Activated T-helper 2 cell treated with anti-CD3 and anti-CD28 coated beads, Interferon-gamma antibody, Interleukin-2, Interleukin-4, amounts not matched to agents 10 μg/mL and 5 μg/mL and 100 μg/mL, durations not matched to agents 14 hours and 24 hours and 36 hours (primary cell): Measurements from ENCODE around the gene MRPL43. TPM values are rescaled to one million over a fixed set of nuclear protein-coding genes. Genes with fewer than 3 reads are reported as not detected.

ENCODE experiments used
- DNase-seq: peaks from one replicate; pipeline ENCODE4 v3.0.0; 2021; ENCODE audit warnings: low spot score
- H3K27ac Mint-ChIP-seq: one replicate; pipeline ENCODE4 v1.8.0; 2021; ENCODE audit warnings: mixed read lengths
- H3K27me3 Mint-ChIP-seq: one replicate; pipeline ENCODE4 v1.8.0; 2021; ENCODE audit warnings: low read depth, mixed read lengths
- H3K36me3 Mint-ChIP-seq: one replicate; pipeline ENCODE4 v1.8.0; 2021; ENCODE audit warnings: low read depth, mixed read lengths
- H3K4me1 Mint-ChIP-seq: one replicate; pipeline ENCODE4 v1.8.0; 2021; ENCODE audit warnings: low read depth, mixed read lengths
- H3K4me3 Mint-ChIP-seq: one replicate; pipeline ENCODE4 v1.8.0; 2021; ENCODE audit warnings: low read depth, mild to moderate bottlenecking, moderate library complexity, mixed read lengths
- H3K9me3 Mint-ChIP-seq: one replicate; pipeline ENCODE4 v1.8.0; 2021; ENCODE audit warnings: mixed read lengths
- intact Hi-C: fragments of 100-400 bp; cut with micrococcal nuclease; formaldehyde crosslinking; loops from one replicate; pipeline ENCODE4 v1.15.1; 2023
- total RNA-seq: library from RNA; stranded (reverse); gene quantifications from 2 replicates; pipeline ENCODE4 v1.2.3, GENCODE V29; 2022

Gene MRPL43
- total RNA-seq, 1 donor from 2014 or later, result 62.7 TPM

- Mint-ChIP-seq H3K36me3 (no peaks in the 10 kb centered on the region), H3K27me3 (peaks cover 29% of the 10 kb centered on the region), H3K4me3 (no peak overlapping the region), H3K9me3 (no peaks in the 10 kb centered on the region), H3K4me1 (peaks cover 27% of the 10 kb centered on the region), H3K27ac (no peak overlapping the region)
- DNase-seq, result no peak
- intact Hi-C loops, result no loop called here
Observed at GRCh38 chr10:101015582-101015973, 28.3 kb upstream of the MRPL43 start.

- intact Hi-C loops, result loop anchor here (5.0 kb wide), 1 partner anchor 48 kb away; the partner anchor contains the start of gene SEMA4G
- no peaks in the 10 kb centered on the region for H3K9me3 Mint-ChIP-seq
- H3K4me3 Mint-ChIP-seq, result no peak overlapping the region
- no peak for DNase-seq
- H3K36me3 Mint-ChIP-seq, result no peaks in the 10 kb centered on the region
- H3K27ac Mint-ChIP-seq, result no peak overlapping the region
- H3K27me3 Mint-ChIP-seq, result peaks cover 28% of the 10 kb centered on the region
- H3K4me1 Mint-ChIP-seq, result peaks cover 27% of the 10 kb centered on the region
Observed at GRCh38 chr10:101014966-101015581, 27.8 kb upstream of the MRPL43 start.

- Mint-ChIP-seq H3K4me1 (peaks cover 26% of the 10 kb centered on the region), H3K4me3 (no peak overlapping the region), H3K36me3 (no peaks in the 10 kb centered on the region), H3K9me3 (no peaks in the 10 kb centered on the region), H3K27me3 (peaks cover 25% of the 10 kb centered on the region), H3K27ac (peak overlapping the region; percentile 40)
- peak; percentile 58 for DNase-seq
- intact Hi-C loops, result loop anchor here (5.0 kb wide), 1 partner anchor 47 kb away; the partner anchor contains the start of gene SEMA4G
Observed at GRCh38 chr10:101014230-101014884, 27.1 kb upstream of the MRPL43 start.

GRCh38 chr10:101013365-101013825, 26.1 kb upstream of the MRPL43 start:
- intact Hi-C loops, result loop anchor here (1.0 to 5.0 kb wide), 3 partner anchors 14 to 46 kb away; partner anchors contain the start of genes LZTS2 and SEMA4G
- Mint-ChIP-seq H3K27ac (peak overlapping the region; percentile 6), H3K4me3 (no peak overlapping the region), H3K9me3 (no peaks in the 10 kb centered on the region), H3K27me3 (peaks cover 22% of the 10 kb centered on the region), H3K36me3 (no peaks in the 10 kb centered on the region), H3K4me1 (peaks cover 23% of the 10 kb centered on the region)
- no peak for DNase-seq

GRCh38 chr10:101012525-101013364, 25.4 kb upstream of the MRPL43 start:
- H3K27ac Mint-ChIP-seq, result peak overlapping the region; percentile 6
- H3K9me3 Mint-ChIP-seq, result no peaks in the 10 kb centered on the region
- no peaks in the 10 kb centered on the region for H3K36me3 Mint-ChIP-seq
- DNase-seq, result peak; percentile 68
- intact Hi-C loops, result loop anchor here (1.0 to 5.0 kb wide), 3 partner anchors 13 to 45 kb away; partner anchors contain the start of genes LZTS2 and SEMA4G
- H3K4me3 Mint-ChIP-seq, result no peak overlapping the region
- peaks cover 23% of the 10 kb centered on the region for H3K4me1 Mint-ChIP-seq
- H3K27me3 Mint-ChIP-seq, result peaks cover 20% of the 10 kb centered on the region

- DNase-seq, result no peak
- Mint-ChIP-seq H3K27me3 (peaks cover 11% of the 10 kb centered on the region), H3K4me1 (peaks cover 23% of the 10 kb centered on the region), H3K27ac (no peak overlapping the region), H3K9me3 (no peaks in the 10 kb centered on the region), H3K36me3 (no peaks in the 10 kb centered on the region), H3K4me3 (no peak overlapping the region)
- intact Hi-C loops, result loop anchor here (2.0 to 5.0 kb wide), 2 partner anchors 21 to 44 kb away; partner anchors contain the start of gene SEMA4G
Observed at GRCh38 chr10:101011517-101012423, 24.5 kb upstream of the MRPL43 start.

GRCh38 chr10:101010329-101010728, 23.0 kb upstream of the MRPL43 start:
- Mint-ChIP-seq H3K9me3 (no peaks in the 10 kb centered on the region), H3K4me3 (no peak overlapping the region), H3K36me3 (peaks cover 3% of the 10 kb centered on the region), H3K4me1 (peaks cover 20% of the 10 kb centered on the region), H3K27me3 (peaks cover 3% of the 10 kb centered on the region), H3K27ac (no peak overlapping the region)
- DNase-seq, result no peak
- intact Hi-C loops, result loop anchor here (5.0 kb wide), 1 partner anchor 43 kb away; the partner anchor contains the start of gene SEMA4G

- intact Hi-C loops, result no loop called here
- no peak for DNase-seq
- Mint-ChIP-seq H3K36me3 (peaks cover 6% of the 10 kb centered on the region), H3K27ac (no peak overlapping the region), H3K4me1 (peaks cover 9% of the 10 kb centered on the region), H3K27me3 (peaks cover 3% of the 10 kb centered on the region), H3K9me3 (no peaks in the 10 kb centered on the region), H3K4me3 (no peak overlapping the region)
Observed at GRCh38 chr10:101008823-101009423, 21.6 kb upstream of the MRPL43 start.

- Mint-ChIP-seq H3K27me3 (peaks cover 1% of the 10 kb centered on the region), H3K9me3 (no peaks in the 10 kb centered on the region), H3K4me1 (peaks cover 5% of the 10 kb centered on the region), H3K36me3 (peaks cover 6% of the 10 kb centered on the region), H3K27ac (no peak overlapping the region), H3K4me3 (no peak overlapping the region)
- DNase-seq, result no peak
- intact Hi-C loops, result no loop called here
Observed at GRCh38 chr10:101007915-101008822, 20.9 kb upstream of the MRPL43 start.

GRCh38 chr10:101007099-101007711, 19.9 kb upstream of the MRPL43 start:
- Mint-ChIP-seq H3K4me1 (no peaks in the 10 kb centered on the region), H3K27me3 (no peaks in the 10 kb centered on the region), H3K4me3 (no peak overlapping the region), H3K27ac (no peak overlapping the region), H3K9me3 (no peaks in the 10 kb centered on the region), H3K36me3 (peaks cover 6% of the 10 kb centered on the region)
- DNase-seq, result no peak
- intact Hi-C loops, result no loop called here
